GM10266 (cell line): ENCODE data around the gene PRKCI.

Experiments used
- DNase-seq: peaks from one replicate; pipeline ENCODE4 v3.0.0; 2012; ENCODE audit errors: extremely low spot score
- CTCF ChIP-seq: IDR thresholded peaks from 2 replicates; pipeline ENCODE4 v1.5.1; 2012; ENCODE audit warnings: mild to moderate bottlenecking, low read depth; ENCODE audit not compliant: control insufficient read depth, insufficient read depth; ENCODE audit errors: missing control alignments

Gene PRKCI

GRCh38 chr3:170228093-170228766 is 6.0 kb downstream of the PRKCI start:
- DNase-seq: no peak
- TF ChIP-seq CTCF: no peak

GRCh38 chr3:170232266-170232665 is 10.0 kb downstream of the PRKCI start:
- TF ChIP-seq CTCF: no peak
- DNase-seq: no peak

- no peak for DNase-seq
- no peak for TF ChIP-seq CTCF
Measured at GRCh38 chr3:170233530-170233929, 11.3 kb downstream of the PRKCI start.

GRCh38 chr3:170240142-170240541 is 17.9 kb downstream of the PRKCI start:
- no peak for TF ChIP-seq CTCF
- no peak for DNase-seq

DNA sequence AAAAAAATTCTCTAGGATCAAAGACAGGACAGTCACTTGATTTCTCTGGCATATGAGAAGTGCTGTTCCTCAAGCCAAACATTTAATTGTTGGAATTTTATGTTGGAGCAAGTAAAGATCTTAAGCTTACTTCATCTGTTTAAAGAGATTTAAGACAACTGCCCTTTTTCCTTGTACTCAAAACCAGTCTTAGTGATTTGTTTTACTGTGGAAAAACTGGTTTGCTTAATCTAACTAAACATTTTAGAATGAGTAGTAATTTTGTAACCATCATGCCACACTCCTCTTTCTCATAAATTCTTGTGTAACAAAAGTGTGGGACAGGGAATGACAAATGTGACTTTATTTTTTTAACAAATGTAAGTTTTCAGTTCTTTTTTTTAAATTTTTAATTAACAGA is 18.4 kb downstream of the PRKCI start:
- DNase-seq: no peak
- TF ChIP-seq CTCF: no peak

GRCh38 chr3:170244576-170244975 is 22.4 kb downstream of the PRKCI start:
- no peak for DNase-seq

More at GRCh38 chr3:170244576-170244975, 22.4 kb downstream of the PRKCI start:
- TF ChIP-seq CTCF: no peak
